Measurements from ENCODE around the gene PLEKHM3. TPM values are rescaled to one million over a fixed set of nuclear protein-coding genes. Genes with fewer than 3 reads are reported as not detected.

The PLEKHM3 gene
- total and polyA plus RNA-seq, 2 of the 13 experiments (the other 11 are each of a cell fraction or from before 2014, with no cell fraction given) = 4.5 to 4.7 TPM

GRCh38 chr2:207847098-207847806, 178.1 kb downstream of the PLEKHM3 start:
- Histone ChIP-seq H3K9ac (ENCODE audit: insufficient read depth, low read depth, low read length) (peak overlapping the region; percentile 76), H3K79me2 (ENCODE audit: insufficient read depth, low read length) (no peaks in the 10 kb centered on the region), H4K20me1 (ENCODE audit: insufficient read depth, low read length) (no peaks in the 10 kb centered on the region), H3K4me2 (ENCODE audit: low read depth, low read length) (peak overlapping the region; percentile 76), H3K27ac (ENCODE audit: extremely low read length, insufficient read depth, low read length) (peak overlapping the region; percentile 97), H3K4me1 (ENCODE audit: insufficient read depth, low read length) (peaks cover 81% of the 10 kb centered on the region), H3K36me3 (replicated peaks in 1 of 2; ENCODE audit: control insufficient read depth in 1 of 2, insufficient read depth in 2 of 2, low read length in 2 of 2) (no peaks in the 10 kb centered on the region), H2AFZ (ENCODE audit: low read length) (no peak overlapping the region), H3K4me3 (replicated peaks in 1 of 3; ENCODE audit: insufficient read depth in 1 of 3, low read depth in 2 of 3, low read length in 3 of 3) (peak overlapping the region; percentile 13 to 27 (median 25); a peak in 3 of 6 replicates), H3K27me3 (ENCODE audit: control insufficient read depth in 1 of 2, insufficient read depth in 2 of 2, low read length in 2 of 2) (no peaks in the 10 kb centered on the region), H3K9me3 (ENCODE audit: low read length) (no peaks in the 10 kb centered on the region)
- ATAC-seq = peak; percentile 64
- peak; percentile 95 for DNase-seq (ENCODE audit: low spot score)
- ChIA-PET POLR2A (interaction anchor here (0.6 to 8.0 kb wide), 44 partner anchors 9 to 222 kb away, joined by 3 to 303 read pairs (median 6); partner anchors contain the start of genes CCNYL1, FZD5, METTL21A and PLEKHM3), CTCF (ENCODE audit: low intra/inter-chr PET ratio, low total read pairs) (interaction anchor here (1.2 kb wide), 1 partner anchor 80 kb away, joined by 3 read pairs; no protein-coding TSS in a partner anchor)
- intact Hi-C loops (cut with micrococcal nuclease; ENCODE audit: unreplicated experiment) = loop anchor here (1.0 to 10.0 kb wide), 9 partner anchors 23 to 322 kb away; partner anchors contain the start of genes CREB1 and FZD5
- FAIRE-seq = peak; percentile 54
- in situ Hi-C loops (cut with HindIII; ENCODE audit: extremely low pct_ligation_motif_present, low pct_unique_long_range_greater_than_20kb) = no loop called here
- under 1% methylated on average over 3 of the region's 3 CpGs for WGBS (ENCODE audit: low lambda C conversion rate)
- TSS peak; percentile 82 for BruUV-seq (replicated peaks)
- peak; percentile 88; the same call in 1 of the 2 replicates for TF ChIP-seq MEIS2 (CRISPR knock-in tag; IDR thresholded peaks at IDR 0.05)
- TF ChIP-seq EED (CRISPR knock-in tag; IDR thresholded peaks at IDR 0.05) = no peak
- TF ChIP-seq, protein P1, sequence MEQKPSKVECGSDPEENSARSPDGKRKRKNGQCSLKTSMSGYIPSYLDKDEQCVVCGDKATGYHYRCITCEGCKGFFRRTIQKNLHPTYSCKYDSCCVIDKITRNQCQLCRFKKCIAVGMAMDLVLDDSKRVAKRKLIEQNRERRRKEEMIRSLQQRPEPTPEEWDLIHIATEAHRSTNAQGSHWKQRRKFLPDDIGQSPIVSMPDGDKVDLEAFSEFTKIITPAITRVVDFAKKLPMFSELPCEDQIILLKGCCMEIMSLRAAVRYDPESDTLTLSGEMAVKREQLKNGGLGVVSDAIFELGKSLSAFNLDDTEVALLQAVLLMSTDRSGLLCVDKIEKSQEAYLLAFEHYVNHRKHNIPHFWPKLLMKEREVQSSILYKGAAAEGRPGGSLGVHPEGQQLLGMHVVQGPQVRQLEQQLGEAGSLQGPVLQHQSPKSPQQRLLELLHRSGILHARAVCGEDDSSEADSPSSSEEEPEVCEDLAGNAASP (CRISPR knock-in tag; IDR thresholded peaks at IDR 0.05; ENCODE audit: borderline replicate concordance) = peak; percentile 89
- no peak for TF ChIP-seq ZNF572 (CRISPR knock-in tag; IDR thresholded peaks at IDR 0.05)
- TF ChIP-seq CBX2 (IDR thresholded peaks at IDR 0.05; ENCODE audit: low read depth, low read length) = no peak
- TF ChIP-seq CBX2 (CRISPR knock-in tag; IDR thresholded peaks at IDR 0.05; ENCODE audit: low read depth) = no peak
- TF ChIP-seq JDP2 (CRISPR knock-in tag; IDR thresholded peaks at IDR 0.05; ENCODE audit: borderline replicate concordance) = no peak
- no peak for TF ChIP-seq PLSCR1 (CRISPR knock-in tag; IDR thresholded peaks at IDR 0.05; ENCODE audit: borderline replicate concordance)
- TF ChIP-seq PAWR (CRISPR knock-in tag; IDR thresholded peaks at IDR 0.05; ENCODE audit: borderline replicate concordance) = no peak
- TF ChIP-seq ZNF552 (CRISPR knock-in tag; IDR thresholded peaks at IDR 0.05; ENCODE audit: borderline replicate concordance) = no peak
- peak; percentile 47; the same call in 1 of the 2 replicates for TF ChIP-seq KDM4B (CRISPR knock-in tag; IDR thresholded peaks at IDR 0.05)
- TF ChIP-seq RCOR2 (CRISPR knock-in tag; IDR thresholded peaks at IDR 0.05) = no peak; the same call in 1 of the 2 replicates
- TF ChIP-seq RBM22 (optimal IDR thresholded peaks at IDR 0.05; ENCODE audit: low read length) = no peak
- no peak; the same call in 1 of the 2 replicates for TF ChIP-seq KMT2A (CRISPR knock-in tag; IDR thresholded peaks at IDR 0.05)
- no peak for TF ChIP-seq ZBTB7B (CRISPR knock-in tag; IDR thresholded peaks at IDR 0.05)
- no peak; the same call in 1 of the 2 replicates for TF ChIP-seq TP53 (CRISPR knock-in tag; conservative IDR thresholded peaks at IDR 0.05)
- TF ChIP-seq ZNF292 (CRISPR knock-in tag; IDR thresholded peaks at IDR 0.05; ENCODE audit: borderline replicate concordance, low read depth) = 0 out of 2 replicates have a peak, but pooled peaks have one; percentile 45
- TF ChIP-seq ZNF777 (CRISPR knock-in tag; IDR thresholded peaks at IDR 0.05) = no peak
- TF ChIP-seq LCORL (IDR thresholded peaks at IDR 0.05) = no peak
- no peak for TF ChIP-seq LCORL (CRISPR knock-in tag; IDR thresholded peaks at IDR 0.05)
- TF ChIP-seq SNAPC2 (CRISPR knock-in tag; IDR thresholded peaks at IDR 0.05) = 0 out of 2 replicates have a peak, but pooled peaks have one; percentile 62
- no peak for TF ChIP-seq ZNF280B (CRISPR knock-in tag; IDR thresholded peaks at IDR 0.05; ENCODE audit: borderline replicate concordance)

Measured in HepG2 (cell line).